ENCODE data around the gene SLC29A3. TPM values are rescaled to one million over a fixed set of nuclear protein-coding genes. Genes with fewer than 3 reads are reported as not detected.

SLC29A3 gene
- total and polyA plus RNA-seq, 7 donors: 2.3 to 6.2 (median 4.6) TPM

DNA sequence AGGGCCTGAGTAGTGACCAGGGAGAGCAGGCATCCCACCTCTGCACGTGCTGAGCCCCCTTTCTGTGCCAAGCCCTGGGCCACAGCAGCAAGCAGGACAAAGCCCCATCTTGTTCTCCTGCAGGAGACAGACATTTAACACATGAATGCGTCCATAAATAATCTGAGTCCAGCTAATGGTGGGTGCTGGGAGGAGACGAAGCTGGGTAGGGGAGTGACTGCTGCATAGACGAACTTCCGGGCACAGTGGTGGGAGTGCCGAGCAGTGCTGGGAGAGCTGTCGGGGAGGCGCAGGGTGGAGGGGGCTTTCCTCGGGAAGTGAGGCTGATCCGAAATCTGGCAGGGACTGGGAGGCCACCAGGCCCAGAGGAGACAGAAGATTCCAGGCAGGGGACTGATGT lies 35.2 kb upstream of the SLC29A3 start:
- Histone ChIP-seq H3K27me3 (no peaks in the 10 kb centered on the region), H3K27ac (no peak overlapping the region), H3K4me1 (no peaks in the 10 kb centered on the region), H3K9me3 (no peaks in the 10 kb centered on the region), H3K4me3 (no peak overlapping the region), H3K36me3 (no peaks in the 10 kb centered on the region)
- intact Hi-C loops (cut with DNase I): no loop called here
- no peak for DNase-seq
- TF ChIP-seq POLR2A (IDR thresholded peaks at IDR 0.05): no peak
- TF ChIP-seq EP300 (IDR thresholded peaks at IDR 0.05): no peak
- TF ChIP-seq, protein P1, sequence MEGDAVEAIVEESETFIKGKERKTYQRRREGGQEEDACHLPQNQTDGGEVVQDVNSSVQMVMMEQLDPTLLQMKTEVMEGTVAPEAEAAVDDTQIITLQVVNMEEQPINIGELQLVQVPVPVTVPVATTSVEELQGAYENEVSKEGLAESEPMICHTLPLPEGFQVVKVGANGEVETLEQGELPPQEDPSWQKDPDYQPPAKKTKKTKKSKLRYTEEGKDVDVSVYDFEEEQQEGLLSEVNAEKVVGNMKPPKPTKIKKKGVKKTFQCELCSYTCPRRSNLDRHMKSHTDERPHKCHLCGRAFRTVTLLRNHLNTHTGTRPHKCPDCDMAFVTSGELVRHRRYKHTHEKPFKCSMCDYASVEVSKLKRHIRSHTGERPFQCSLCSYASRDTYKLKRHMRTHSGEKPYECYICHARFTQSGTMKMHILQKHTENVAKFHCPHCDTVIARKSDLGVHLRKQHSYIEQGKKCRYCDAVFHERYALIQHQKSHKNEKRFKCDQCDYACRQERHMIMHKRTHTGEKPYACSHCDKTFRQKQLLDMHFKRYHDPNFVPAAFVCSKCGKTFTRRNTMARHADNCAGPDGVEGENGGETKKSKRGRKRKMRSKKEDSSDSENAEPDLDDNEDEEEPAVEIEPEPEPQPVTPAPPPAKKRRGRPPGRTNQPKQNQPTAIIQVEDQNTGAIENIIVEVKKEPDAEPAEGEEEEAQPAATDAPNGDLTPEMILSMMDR (IDR thresholded peaks at IDR 0.05): no peak
- no peak for TF ChIP-seq POLR2AphosphoS5 (IDR thresholded peaks at IDR 0.05)
- 86 to 89% methylated on average over 10 of the region's 10 CpGs for WGBS, 2 donors

DNA sequence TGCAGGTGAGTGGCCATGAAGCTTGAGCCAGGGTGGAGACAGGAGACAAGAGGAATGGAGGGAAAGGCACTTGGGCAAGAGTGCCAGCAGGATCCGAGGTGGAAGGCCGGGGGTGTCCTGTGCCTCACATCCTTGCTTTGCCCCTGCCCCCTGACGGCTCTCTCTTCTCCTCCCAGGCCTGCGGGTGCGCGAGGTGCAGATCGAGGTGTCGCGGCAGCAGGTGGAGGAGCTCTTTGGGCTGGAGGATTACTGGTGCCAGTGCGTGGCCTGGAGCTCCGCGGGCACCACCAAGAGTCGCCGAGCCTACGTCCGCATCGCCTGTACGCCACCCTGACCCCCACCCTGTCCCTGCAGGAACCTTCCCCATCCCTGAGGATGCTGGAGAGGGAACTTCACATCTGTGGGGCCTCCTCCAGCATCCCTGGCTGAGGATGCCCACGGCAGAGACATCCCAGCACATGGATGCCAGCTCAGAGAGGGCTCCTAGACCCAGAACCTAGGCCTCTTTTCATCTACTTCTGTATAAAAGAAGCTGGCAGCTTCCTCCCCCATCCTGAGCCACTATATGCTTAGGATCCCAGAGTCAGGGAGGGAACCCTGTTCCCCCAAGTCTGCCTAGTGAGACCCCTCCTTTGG lies 34.4 kb upstream of the SLC29A3 start:
- H3K27ac ChIP-seq: no peak overlapping the region

DNA sequence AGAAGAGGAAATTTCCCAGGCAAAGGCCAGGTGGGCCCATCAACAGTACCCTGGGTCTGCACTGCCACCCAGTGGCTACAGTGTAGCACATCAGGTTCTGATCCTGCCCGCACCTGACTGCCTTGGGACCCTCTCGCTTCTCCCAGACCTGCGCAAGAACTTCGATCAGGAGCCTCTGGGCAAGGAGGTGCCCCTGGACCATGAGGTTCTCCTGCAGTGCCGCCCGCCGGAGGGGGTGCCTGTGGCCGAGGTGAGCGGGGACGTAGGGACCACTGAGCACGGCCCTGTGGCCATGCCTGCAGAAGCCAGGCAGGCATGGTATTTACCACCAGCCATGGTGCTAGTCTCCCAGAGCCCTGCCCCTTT lies 33.9 kb upstream of the SLC29A3 start:
- DNase-seq: no peak

More for the DNA sequence above, 34.4 kb upstream of the SLC29A3 start:
- WGBS, 2 donors: 88 to 90% methylated on average over 19 of the region's 19 CpGs
- no peak overlapping the region for H3K4me3 ChIP-seq
- H3K36me3 ChIP-seq: no peaks in the 10 kb centered on the region
- no peaks in the 10 kb centered on the region for H3K9me3 ChIP-seq
- TF ChIP-seq POLR2A (IDR thresholded peaks at IDR 0.05) (no peak), POLR2AphosphoS5 (IDR thresholded peaks at IDR 0.05) (no peak), EP300 (IDR thresholded peaks at IDR 0.05) (no peak)
- TF ChIP-seq, protein P1 (IDR thresholded peaks at IDR 0.05): no peak
- H3K27me3 ChIP-seq: no peaks in the 10 kb centered on the region
- intact Hi-C loops (cut with DNase I): loop anchor here (1.0 to 5.0 kb wide), 3 partner anchors 77 to 382 kb away; no protein-coding TSS in a partner anchor
- no peak for DNase-seq
- H3K4me1 ChIP-seq: no peaks in the 10 kb centered on the region

DNA sequence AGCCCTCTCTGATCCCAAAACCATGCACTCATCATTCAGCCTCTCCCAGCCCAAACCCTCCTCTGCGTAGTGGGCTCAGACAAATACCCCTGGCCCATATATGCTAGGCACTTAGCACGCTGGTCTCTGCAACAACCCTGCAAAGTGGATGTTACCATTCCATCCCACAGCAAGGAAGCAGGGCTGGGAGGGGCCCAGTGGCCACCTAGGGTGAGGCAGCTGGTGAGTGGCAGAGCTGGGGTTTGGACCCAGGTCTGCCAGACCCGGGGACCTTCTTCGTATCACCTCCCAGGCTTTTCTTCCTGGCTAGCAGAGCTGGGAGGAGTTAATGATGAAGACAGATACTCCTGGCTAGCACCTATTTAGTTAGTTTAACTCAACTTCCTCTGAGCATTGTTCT lies 33.1 kb upstream of the SLC29A3 start:
- intact Hi-C loops (cut with DNase I): loop anchor here (1.0 to 5.0 kb wide), 3 partner anchors 79 to 384 kb away; no protein-coding TSS in a partner anchor
- TF ChIP-seq POLR2AphosphoS5 (IDR thresholded peaks at IDR 0.05): no peak
- TF ChIP-seq, protein P1 (IDR thresholded peaks at IDR 0.05): no peak
- TF ChIP-seq POLR2A (IDR thresholded peaks at IDR 0.05): no peak
- TF ChIP-seq EP300 (IDR thresholded peaks at IDR 0.05): no peak
- DNase-seq: no peak
- 66 to 78% methylated on average over 4 of the region's 4 CpGs for WGBS, 2 donors
- Histone ChIP-seq H3K36me3 (no peaks in the 10 kb centered on the region), H3K27ac (no peak overlapping the region), H3K27me3 (no peaks in the 10 kb centered on the region), H3K4me3 (no peak overlapping the region), H3K9me3 (no peaks in the 10 kb centered on the region), H3K4me1 (no peaks in the 10 kb centered on the region)

More for the DNA sequence above, 33.9 kb upstream of the SLC29A3 start:
- Histone ChIP-seq H3K9me3 (no peaks in the 10 kb centered on the region), H3K4me1 (no peaks in the 10 kb centered on the region), H3K36me3 (no peaks in the 10 kb centered on the region), H3K27me3 (no peaks in the 10 kb centered on the region), H3K27ac (no peak overlapping the region), H3K4me3 (no peak overlapping the region)
- 51 to 61% methylated on average over 11 of the region's 11 CpGs for WGBS, 2 donors
- TF ChIP-seq, protein P1 (IDR thresholded peaks at IDR 0.05): peak; percentile 52 to 79 (median 68)
- no peak for TF ChIP-seq EP300 (IDR thresholded peaks at IDR 0.05)
- intact Hi-C loops (cut with DNase I): loop anchor here (1.0 to 5.0 kb wide), 3 partner anchors 78 to 383 kb away; no protein-coding TSS in a partner anchor
